Smooth muscle cell of the brain vasculature (primary cell): ENCODE measurements around the gene HJV.

Experiments
- DNase-seq: peaks from one replicate; pipeline ENCODE4 v3.0.0-alpha.2; 2012; ENCODE audit warnings: low read depth, low spot score

The HJV gene

DNA sequence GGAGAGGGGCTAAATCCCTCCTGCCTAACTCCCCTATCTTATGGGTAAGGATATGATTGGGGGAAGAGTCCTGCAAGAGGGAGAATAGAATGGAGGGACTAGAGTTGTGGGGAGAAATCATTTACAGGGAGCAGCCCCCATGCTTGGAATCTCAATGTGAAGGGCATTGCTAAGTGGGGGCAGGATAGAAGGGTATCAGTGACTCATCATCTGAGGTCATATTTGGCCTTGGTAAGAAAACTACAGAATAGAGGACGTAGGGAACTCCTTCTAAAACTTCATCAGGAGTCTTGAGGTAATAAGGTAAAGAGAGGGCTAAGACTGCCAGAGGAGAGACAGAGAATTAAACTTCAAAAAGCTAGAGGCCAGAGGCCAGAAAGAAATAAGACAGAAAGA is 487 bp downstream of the HJV start:
- DNase-seq = no peak

GRCh38 chr1:146020058-146021049 is 1.2 kb downstream of the HJV start:
- DNase-seq = no peak

GRCh38 chr1:146019231-146020057 is 2.1 kb downstream of the HJV start:
- no peak for DNase-seq

DNA sequence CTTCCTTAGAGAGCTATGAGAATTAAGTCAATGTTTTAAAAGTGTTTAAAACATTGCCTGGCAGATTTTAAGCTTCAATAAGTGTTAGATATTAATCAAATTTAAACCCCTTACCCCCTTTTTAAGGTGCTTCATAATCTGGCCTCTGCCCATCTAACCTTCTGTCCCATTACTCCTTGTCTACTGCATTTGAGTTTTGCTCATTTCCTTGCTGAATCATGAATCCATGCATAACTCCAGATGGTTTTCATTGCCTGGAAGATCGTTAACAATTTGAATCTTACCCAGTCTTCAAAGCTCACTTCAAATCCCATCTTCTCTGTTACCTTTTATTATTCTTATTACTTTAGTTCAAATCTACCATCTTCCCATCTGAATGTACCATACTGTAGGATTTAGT is 4.6 kb downstream of the HJV start:
- DNase-seq = no peak

GRCh38 chr1:146013559-146013922 is 8.0 kb downstream of the HJV start:
- no peak for DNase-seq

DNA sequence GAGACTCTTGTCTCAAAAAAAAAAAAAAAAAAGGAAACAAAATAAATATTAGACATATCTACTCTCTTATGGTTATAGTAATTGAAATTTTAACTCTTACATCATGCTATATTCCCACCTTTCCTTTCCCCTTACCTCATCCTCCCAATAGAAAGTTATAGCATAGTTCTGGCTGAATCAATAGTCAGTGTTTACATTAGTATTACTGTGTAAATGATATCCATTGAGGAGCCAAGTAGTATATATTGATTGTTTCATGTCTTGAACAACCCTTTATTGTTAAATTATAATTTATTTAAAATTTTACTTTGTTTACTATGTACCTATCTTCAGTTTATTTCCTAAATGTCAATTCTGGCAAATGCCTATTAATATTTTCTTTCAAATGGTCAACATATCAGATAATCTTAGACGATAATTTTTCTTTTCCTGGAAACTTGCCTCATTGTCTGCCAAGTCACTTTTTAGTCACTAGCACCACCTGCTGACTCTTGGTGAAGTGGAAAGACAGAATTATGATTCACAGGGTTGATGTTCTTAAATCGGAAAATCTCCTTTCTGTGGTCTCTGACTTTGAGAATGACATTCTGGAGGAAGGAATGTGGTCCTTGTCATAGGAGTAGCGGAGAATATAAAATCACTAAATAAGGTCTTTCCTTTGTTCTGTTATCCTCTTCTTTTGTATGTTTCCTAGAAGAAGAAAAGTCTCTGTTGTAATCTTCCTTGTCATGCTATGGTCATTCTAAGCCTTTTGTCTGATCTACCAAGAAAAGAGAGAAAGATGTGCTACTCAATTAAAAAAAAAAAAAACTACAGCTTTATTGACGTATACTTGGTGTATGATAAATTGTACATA is 8.6 kb downstream of the HJV start:
- DNase-seq = no peak

GRCh38 chr1:146010126-146010738 is 11.3 kb downstream of the HJV start:
- DNase-seq = no peak

GRCh38 chr1:146007489-146008133 is 13.9 kb downstream of the HJV start:
- no peak for DNase-seq

DNA sequence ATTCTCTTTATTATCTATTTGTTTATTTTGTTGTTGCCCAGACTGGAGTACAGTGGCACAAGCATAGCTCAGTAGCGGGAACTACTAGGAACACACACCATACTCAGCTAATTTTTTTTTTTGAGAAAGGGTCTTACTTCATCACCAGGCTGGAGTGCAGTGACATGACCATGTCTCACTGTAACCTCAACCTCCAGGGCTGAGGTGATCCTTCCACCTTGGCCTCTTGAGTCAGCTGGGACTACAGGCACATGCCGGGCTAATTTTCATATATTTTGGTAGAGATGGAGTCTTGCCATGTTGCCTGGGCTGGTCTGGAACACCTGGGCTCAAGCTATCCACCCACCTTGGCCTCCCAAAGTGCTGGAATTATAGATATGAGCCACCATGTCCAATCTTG is 19.8 kb downstream of the HJV start:
- DNase-seq = no peak

GRCh38 chr1:145999321-146000024 is 22.1 kb downstream of the HJV start:
- DNase-seq = no peak

DNA sequence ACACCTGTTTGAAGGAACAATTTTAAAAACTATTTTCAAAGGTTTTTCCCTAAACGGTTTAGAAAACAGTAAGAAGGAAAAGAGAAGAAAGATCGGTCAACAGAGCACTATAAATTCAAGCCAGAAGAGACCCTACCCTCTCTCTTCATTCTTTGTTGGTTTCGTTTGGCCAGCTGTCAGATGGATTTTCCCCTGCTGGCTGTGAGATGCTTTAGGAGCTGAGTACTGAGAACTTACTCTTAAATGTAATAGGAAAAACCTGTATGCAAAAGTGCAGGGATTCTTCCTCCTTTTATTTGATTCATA is 23.9 kb downstream of the HJV start:
- no peak for DNase-seq

GRCh38 chr1:145997016-145997717 is 24.4 kb downstream of the HJV start:
- DNase-seq = no peak

DNA sequence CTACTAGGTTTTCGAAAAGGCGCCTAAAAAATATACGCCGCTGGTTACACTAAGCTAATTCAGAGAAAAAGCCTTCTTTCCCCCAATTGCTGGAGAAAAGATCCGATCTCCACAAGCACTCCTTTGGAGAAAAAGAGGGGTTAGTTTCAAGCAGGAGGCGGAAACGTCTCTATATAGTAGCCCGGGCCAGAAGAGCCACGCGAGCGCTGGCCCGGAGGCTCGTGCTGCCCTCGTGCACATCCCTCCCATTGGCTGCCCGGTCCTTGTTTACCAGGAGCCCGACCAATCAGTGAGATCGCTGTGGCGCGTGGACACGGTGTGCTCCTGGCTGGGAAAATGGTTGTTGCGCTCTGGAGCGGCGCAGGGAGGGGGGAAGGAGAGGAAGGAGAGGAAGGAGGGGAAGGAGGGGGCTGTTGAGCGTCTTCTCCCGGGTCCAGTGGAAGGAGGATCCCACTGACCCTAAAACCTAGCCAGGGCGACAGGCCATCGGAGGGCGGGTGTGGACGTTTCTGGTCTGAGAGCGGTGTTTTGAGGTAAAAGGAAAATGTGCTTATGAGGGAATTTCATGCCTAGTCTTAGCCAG is 25.0 kb downstream of the HJV start, which contains the start of gene TXNIP:
Gene TXNIP, minus strand, starts transcription at position 147 of the 583 bp plus-strand sequence. CDS start 313 bp downstream, outside the sequence.
- peak; percentile 96 for DNase-seq

- DNase-seq = no peak
Measured at GRCh38 chr1:145995964-145996432, 25.5 kb downstream of the HJV start.

DNA sequence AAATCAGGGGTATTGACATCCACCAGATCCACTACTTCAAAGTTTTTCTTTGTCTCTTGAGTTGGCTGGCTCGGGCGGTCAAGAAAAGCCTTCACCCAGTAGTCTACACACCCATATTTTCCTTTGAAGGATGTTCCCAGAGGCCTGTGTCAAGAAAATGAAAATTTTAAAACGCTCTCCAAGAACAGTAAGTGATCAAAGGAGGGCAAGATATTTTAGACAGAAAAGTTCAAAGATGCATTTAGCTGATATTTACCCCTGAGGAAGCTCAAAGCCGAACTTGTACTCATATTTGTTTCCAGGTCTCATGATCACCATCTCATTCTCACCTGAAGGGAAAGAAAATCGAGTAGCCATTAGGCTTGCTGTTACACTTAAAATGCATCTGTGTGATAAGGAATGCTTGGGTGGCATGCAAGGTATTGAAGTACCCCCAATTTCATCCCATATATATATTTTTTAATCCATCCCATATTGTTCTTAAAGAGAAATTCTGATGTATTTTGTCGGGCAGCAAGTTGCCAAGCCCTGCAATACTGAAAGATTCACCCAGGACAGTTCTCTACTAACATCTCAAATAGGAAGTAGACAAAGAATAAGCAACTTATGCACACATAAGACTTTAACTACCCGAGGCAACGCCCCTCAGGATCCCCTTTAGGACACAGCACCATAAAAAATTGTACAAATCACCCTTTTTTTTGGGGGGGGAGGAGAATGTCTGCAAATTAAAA is 26.2 kb downstream of the HJV start:
- DNase-seq = no peak

DNA sequence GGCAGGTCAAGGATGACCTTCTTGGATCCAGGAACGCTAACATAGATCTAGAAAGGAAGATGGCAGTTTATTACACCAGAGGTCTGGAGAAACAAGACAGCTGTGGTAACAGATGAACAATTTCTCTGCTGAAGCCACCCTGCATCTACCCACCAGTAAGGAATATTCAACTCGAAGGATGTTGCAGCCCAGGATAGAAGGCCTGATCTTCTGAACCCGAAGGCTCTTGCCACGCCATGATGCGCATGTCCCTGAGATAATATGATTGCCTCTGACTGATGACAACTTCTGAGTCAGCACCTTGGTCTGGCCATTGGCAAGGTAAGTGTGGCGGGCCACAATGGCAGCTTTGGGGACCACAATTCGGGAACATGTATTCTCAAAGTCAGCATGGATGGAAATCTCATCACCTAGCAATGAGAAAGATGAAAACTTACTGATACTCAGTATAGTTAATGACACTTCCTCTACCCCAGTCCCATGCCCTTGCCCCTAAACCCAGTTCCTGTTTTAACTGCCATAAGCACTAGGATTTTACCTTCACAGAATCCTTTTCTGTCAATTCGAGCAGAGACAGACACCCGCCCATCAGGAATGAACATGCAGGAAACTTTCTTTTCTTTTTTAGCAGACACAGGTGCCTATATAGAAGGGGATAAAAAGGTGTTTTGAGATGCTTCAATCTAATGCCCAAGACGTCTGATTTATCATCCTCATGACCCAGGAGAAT is 27.0 kb downstream of the HJV start:
- DNase-seq = no peak

DNA sequence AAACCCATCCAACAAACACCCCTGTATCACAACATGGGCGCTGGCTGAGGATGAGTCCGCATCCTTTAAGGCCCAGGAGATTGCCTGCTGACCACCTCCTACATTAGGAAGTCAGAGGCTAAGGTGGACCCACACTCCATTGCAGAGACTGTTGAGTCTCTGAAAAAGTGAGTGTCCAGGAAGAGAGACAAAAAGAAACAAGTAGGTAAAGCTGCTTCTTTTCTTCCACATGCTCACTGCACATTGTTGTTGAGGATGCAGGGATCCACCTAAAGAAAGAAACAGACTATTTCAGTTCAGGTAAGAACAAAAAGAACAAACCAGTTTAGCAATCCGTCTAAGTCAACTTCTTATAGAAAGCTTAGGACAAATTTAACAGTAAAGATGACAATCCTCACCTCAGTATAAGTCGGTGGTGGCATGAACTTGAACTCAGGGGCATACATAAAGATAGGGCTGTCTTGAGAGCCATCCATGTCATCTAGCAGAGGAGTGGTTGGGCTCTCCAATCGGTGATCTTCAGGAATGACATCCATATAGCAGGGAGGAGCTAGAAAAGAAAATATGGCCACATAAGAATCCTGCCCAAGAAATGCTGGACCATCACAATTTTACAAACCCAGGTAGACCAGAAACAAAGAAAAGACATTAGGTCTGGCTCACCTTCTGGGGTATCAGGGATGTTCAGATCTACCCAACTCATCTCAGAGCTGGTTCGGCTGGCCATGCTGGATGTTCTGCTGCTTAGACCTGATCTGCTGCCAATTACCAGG is 27.7 kb downstream of the HJV start:
- DNase-seq = no peak
